ENCODE data around the gene ESR1.

- TF ChIP-seq CTCF (IDR thresholded peaks at IDR 0.05) (no peak), POLR2A (IDR thresholded peaks at IDR 0.05) (no peak)
Observed at GRCh38 chr6:152078804-152079203, 271.3 kb downstream of the ESR1 start.
